ENCODE results near the gene FBLN1.

FBLN1 gene, protein sequence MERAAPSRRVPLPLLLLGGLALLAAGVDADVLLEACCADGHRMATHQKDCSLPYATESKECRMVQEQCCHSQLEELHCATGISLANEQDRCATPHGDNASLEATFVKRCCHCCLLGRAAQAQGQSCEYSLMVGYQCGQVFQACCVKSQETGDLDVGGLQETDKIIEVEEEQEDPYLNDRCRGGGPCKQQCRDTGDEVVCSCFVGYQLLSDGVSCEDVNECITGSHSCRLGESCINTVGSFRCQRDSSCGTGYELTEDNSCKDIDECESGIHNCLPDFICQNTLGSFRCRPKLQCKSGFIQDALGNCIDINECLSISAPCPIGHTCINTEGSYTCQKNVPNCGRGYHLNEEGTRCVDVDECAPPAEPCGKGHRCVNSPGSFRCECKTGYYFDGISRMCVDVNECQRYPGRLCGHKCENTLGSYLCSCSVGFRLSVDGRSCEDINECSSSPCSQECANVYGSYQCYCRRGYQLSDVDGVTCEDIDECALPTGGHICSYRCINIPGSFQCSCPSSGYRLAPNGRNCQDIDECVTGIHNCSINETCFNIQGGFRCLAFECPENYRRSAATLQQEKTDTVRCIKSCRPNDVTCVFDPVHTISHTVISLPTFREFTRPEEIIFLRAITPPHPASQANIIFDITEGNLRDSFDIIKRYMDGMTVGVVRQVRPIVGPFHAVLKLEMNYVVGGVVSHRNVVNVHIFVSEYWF

GRCh38 chr22:45502215-45503049 is at the start of gene FBLN1:
Gene FBLN1 (plus strand): TSS chr22:45502883. CDS start chr22:45502986, 103 bp downstream.
- peak within 1 kb of the TSS; percentile 92 for H3K4me3 ChIP-seq (ENCODE audit: low read length)
- no peak for DNase-seq (ENCODE audit: low read depth)
- TF ChIP-seq, protein P1, sequence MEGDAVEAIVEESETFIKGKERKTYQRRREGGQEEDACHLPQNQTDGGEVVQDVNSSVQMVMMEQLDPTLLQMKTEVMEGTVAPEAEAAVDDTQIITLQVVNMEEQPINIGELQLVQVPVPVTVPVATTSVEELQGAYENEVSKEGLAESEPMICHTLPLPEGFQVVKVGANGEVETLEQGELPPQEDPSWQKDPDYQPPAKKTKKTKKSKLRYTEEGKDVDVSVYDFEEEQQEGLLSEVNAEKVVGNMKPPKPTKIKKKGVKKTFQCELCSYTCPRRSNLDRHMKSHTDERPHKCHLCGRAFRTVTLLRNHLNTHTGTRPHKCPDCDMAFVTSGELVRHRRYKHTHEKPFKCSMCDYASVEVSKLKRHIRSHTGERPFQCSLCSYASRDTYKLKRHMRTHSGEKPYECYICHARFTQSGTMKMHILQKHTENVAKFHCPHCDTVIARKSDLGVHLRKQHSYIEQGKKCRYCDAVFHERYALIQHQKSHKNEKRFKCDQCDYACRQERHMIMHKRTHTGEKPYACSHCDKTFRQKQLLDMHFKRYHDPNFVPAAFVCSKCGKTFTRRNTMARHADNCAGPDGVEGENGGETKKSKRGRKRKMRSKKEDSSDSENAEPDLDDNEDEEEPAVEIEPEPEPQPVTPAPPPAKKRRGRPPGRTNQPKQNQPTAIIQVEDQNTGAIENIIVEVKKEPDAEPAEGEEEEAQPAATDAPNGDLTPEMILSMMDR (conservative IDR thresholded peaks at IDR 0.05; ENCODE audit: low read length) = no peak

- TF ChIP-seq, protein P1 (conservative IDR thresholded peaks at IDR 0.05; ENCODE audit: low read length) = no peak
- peak; percentile 67 for DNase-seq (ENCODE audit: low read depth)
- peak overlapping the region; percentile 9; the same call in 1 of the 2 replicates for H3K4me3 ChIP-seq (ENCODE audit: low read length)
These were observed 48.9 kb upstream of the FBLN1 start for GRCh38 chr22:45453764-45454163.

- TF ChIP-seq, protein P1 (conservative IDR thresholded peaks at IDR 0.05; ENCODE audit: low read length) = no peak
- no peak overlapping the region for H3K4me3 ChIP-seq (ENCODE audit: low read length)
- peak; percentile 96 for DNase-seq (ENCODE audit: low read depth)
These were observed 48.4 kb upstream of the FBLN1 start for GRCh38 chr22:45454275-45454674.

DNA sequence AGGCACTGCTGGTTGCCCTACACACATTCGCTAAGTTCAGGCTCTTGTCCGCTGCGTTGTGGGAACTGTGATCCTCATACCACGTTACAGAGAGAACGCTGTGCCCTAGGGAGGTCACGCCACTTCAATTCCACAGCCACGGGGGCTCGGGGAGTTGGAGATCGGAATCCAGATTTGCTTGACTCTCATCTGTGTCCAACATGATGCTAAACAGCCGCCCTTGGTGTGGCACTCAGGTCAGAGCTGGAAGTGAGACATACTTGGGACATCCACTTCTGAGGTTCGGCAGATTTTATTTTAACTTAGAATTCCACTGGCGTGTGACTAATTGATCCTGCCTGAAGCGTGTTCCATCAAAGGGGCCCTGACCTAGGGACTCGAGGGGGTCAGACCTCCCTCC is 47.5 kb upstream of the FBLN1 start:
- TF ChIP-seq, protein P1 (conservative IDR thresholded peaks at IDR 0.05; ENCODE audit: low read length) = no peak
- peak; percentile 77 for DNase-seq (ENCODE audit: low read depth)
- H3K4me3 ChIP-seq (ENCODE audit: low read length) = no peak overlapping the region

DNA sequence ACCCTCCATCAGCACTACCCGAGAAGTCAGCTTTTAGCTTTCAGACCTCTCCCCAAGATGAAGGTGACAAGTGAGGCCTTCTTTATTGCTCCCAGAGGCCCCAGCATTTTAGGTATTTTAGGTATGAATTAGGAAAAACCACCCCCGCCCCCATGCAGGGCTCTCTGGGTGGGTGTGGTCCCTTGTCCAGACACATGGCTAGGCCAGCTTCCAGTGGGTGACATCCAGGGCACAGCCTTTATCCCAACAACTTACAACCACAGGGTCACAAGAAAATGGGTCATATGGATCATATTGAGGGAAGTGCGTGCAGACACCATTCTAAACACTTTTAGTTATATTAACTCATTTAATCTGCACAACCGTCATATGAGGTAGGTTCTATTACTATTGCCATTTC is 47.1 kb upstream of the FBLN1 start:
- no peak overlapping the region for H3K4me3 ChIP-seq (ENCODE audit: low read length)
- peak; percentile 60 for DNase-seq (ENCODE audit: low read depth)
- TF ChIP-seq, protein P1 (conservative IDR thresholded peaks at IDR 0.05; ENCODE audit: low read length) = no peak

DNA sequence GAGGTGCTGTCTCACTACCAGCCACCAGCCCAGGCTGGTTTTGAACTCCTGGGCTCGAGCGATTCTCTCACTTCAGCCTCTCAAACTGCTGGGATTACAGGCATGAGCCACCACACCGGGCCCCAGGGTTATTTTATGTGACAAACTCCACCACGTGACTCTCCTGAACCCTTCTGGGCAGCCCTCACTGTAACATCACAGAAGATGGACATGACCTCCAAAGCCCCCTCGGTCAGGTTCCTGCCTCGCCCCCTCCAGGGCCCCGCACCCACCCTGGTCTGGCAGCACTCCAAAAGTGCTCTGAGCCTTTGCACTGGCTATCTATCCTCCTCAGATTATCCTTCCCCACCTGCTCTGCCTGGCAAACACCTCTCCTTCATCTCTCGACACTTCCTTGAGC is 45.9 kb upstream of the FBLN1 start:
- DNase-seq (ENCODE audit: low read depth) = no peak
- H3K4me3 ChIP-seq (ENCODE audit: low read length) = no peak overlapping the region
- TF ChIP-seq, protein P1 (conservative IDR thresholded peaks at IDR 0.05; ENCODE audit: low read length) = no peak

All from AG10803 (cell line).